K562 (cell line): ENCODE results near the gene OST4. TPM values are rescaled to one million over a fixed set of nuclear protein-coding genes. Genes with fewer than 3 reads are reported as not detected.
A peak's percentile ranks its signal among the peaks of the same experiment; 100 is the strongest.

ENCODE experiments used
- ARID2 ChIP-seq: fragments of 450-650 bp; IDR thresholded peaks from 2 replicates; pipeline ENCODE4 v1.6.1; 2017; ENCODE audit warnings: antibody characterized with exemption, mild to moderate bottlenecking
- BRCA1 ChIP-seq, 2 experiments: fragments of 450-650 bp in 1 of 2; sonication (generic) in 1 of 2; formaldehyde crosslinking in 1 of 2; IDR thresholded peaks; 2 replicates each; pipeline versions ENCODE4 v1.5.0 to v1.6.1; 2017 to 2020; ENCODE audit warnings: mild to moderate bottlenecking in 1 of 2, missing genetic modification reagents in 1 of 2
- BRD9 ChIP-seq: fragments of 450-650 bp; IDR thresholded peaks from 2 replicates; pipeline ENCODE4 v1.6.1; 2018; ENCODE audit warnings: low read depth; ENCODE audit not compliant: partially characterized antibody
- CTCFL ChIP-seq: IDR thresholded peaks from 2 replicates; pipeline ENCODE4 v1.6.1; 2011; ENCODE audit warnings: borderline replicate concordance, low read depth, mild to moderate bottlenecking, moderate library complexity, low read length; ENCODE audit not compliant: insufficient read depth, poor library complexity, severe bottlenecking
- ID3 ChIP-seq, 2 experiments: fragments of 250-450 bp in 1 of 2; fragments of 450-650 bp in 1 of 2; sonication (Bioruptor Pico) in 1 of 2; IDR thresholded peaks; 2 replicates each; pipeline versions ENCODE4 v1.6.1 to v1.8.0; 2016 to 2021; ENCODE audit warnings: mild to moderate bottlenecking in 2 of 2, moderate library complexity in 2 of 2, missing compliant biosample characterization in 1 of 2, missing genetic modification characterization in 1 of 2
- ILK ChIP-seq: fragments of 450-650 bp; IDR thresholded peaks from 2 replicates; pipeline ENCODE4 v1.6.1; 2016; ENCODE audit warnings: missing genetic modification characterization, low read depth, mild to moderate bottlenecking, missing compliant biosample characterization, moderate library complexity, borderline replicate concordance
- NR1H2 ChIP-seq: sonication (generic); formaldehyde crosslinking; IDR thresholded peaks from 2 replicates; pipeline ENCODE4 v1.4.0; 2020; ENCODE audit warnings: mild to moderate bottlenecking, missing genetic modification reagents
- RNF2 ChIP-seq: sonication (generic); IDR thresholded peaks from 2 replicates; pipeline ENCODE4 v1.6.1; 2016
- SMARCC2 ChIP-seq: fragments of 450-650 bp; IDR thresholded peaks from 2 replicates; pipeline ENCODE4 v1.6.1; 2017; ENCODE audit warnings: antibody characterized with exemption, moderate library complexity, mild to moderate bottlenecking, low read depth
- XRCC5 ChIP-seq: fragments of 200-400 bp; formaldehyde crosslinking; IDR thresholded peaks from 2 replicates; pipeline ENCODE4 v1.6.1; 2017; ENCODE audit warnings: low read depth, mild to moderate bottlenecking, low read length
- ZFP91 ChIP-seq: sonication (generic); formaldehyde crosslinking; IDR thresholded peaks from 2 replicates; pipeline ENCODE4 v1.8.0; 2022; ENCODE audit warnings: mild to moderate bottlenecking, missing genetic modification reagents
- ZNF592 ChIP-seq: fragments of 450-650 bp; IDR thresholded peaks from 2 replicates; pipeline ENCODE4 v1.6.1; 2017; ENCODE audit warnings: antibody characterized with exemption, mild to moderate bottlenecking
- ZNF639 ChIP-seq, 2 experiments: fragments of 200-800 bp in 1 of 2; sonication (Bioruptor generic) in 1 of 2; sonication (generic) in 1 of 2; formaldehyde crosslinking in 1 of 2; IDR thresholded peaks in 1 of 2; conservative IDR thresholded peaks in 1 of 2; 2 replicates each; pipeline versions ENCODE4 v1.5.0 to v1.6.1; 2016 to 2020; ENCODE audit warnings: missing compliant biosample characterization in 1 of 2, missing genetic modification characterization in 1 of 2, missing genetic modification reagents in 1 of 2
- ZNF695 ChIP-seq: fragments of 450-650 bp; formaldehyde crosslinking; IDR thresholded peaks from 2 replicates; pipeline ENCODE4 v1.4.0; 2020; ENCODE audit warnings: mild to moderate bottlenecking, moderate library complexity
- ZNF785 ChIP-seq: fragments of 250-450 bp; sonication (Bioruptor Pico); IDR thresholded peaks from 2 replicates; pipeline ENCODE4 v1.4.0; 2020; ENCODE audit warnings: mild to moderate bottlenecking
- polyA plus RNA-seq, 8 experiments: library from polyadenylated mRNA; depleted of rRNA in 4 of 8; stranded (reverse) in 5 of 8; unstranded in 3 of 8; fragments of >200 nt; fragmentation: Nextera tagmentation in 2 of 8; fragmentation: Illumina TruSeq in 1 of 8; extraction: Ambion mirVana in 2 of 8; extraction: Trizol in 1 of 8; gene quantifications; 2 replicates each; pipeline versions ENCODE4 v1.2.1 to v1.2.3, GENCODE V29; 2011 to 2014; ENCODE audit warnings: inconsistent platforms in 1 of 8, missing spikeins in 1 of 8
- total RNA-seq, 7 experiments: library from RNA; depleted of rRNA in 6 of 7; stranded (reverse); fragments of >200 nt in 6 of 7; fragmentation: Illumina TruSeq in 2 of 7; extraction: Trizol in 2 of 7; gene quantifications; 2 replicates each; pipeline versions ENCODE4 v1.2.1 to v1.2.3, GENCODE V29; 2011 to 2021; ENCODE audit warnings: low replicate concordance in 1 of 7

The OST4 gene
- total and polyA plus RNA-seq, 9 of the 15 experiments (the other 6 are each of a cell fraction or from before 2014, with no cell fraction given), result 186 to 1,155 (median 355) TPM

GRCh38 chr2:27086090-27086723, 14.8 kb upstream of the OST4 start (continued):
- peak in 1 of 2 experiments; percentile 72; a peak in 1 of 4 replicates for TF ChIP-seq ZNF639 (CRISPR knock-in tag; conservative IDR thresholded peaks at IDR 0.05 in 1 of 2, IDR thresholded peaks at IDR 0.05 in 1 of 2)
- TF ChIP-seq RNF2, result 0 out of 2 replicates have a peak, but pooled peaks have one; percentile 48
- peak; percentile 56 for TF ChIP-seq BRD9
- TF ChIP-seq BRCA1 (IDR thresholded peaks at IDR 0.05), result no peak
- no peak for TF ChIP-seq BRCA1 (CRISPR knock-in tag; IDR thresholded peaks at IDR 0.05)
- no peak for TF ChIP-seq ID3 (CRISPR knock-in tag; IDR thresholded peaks at IDR 0.05)
- TF ChIP-seq ID3 (tag; IDR thresholded peaks at IDR 0.05), result no peak
- no peak for TF ChIP-seq ZFP91 (CRISPR knock-in tag)
- TF ChIP-seq ZNF592, result peak; percentile 16; the same call in 1 of the 2 replicates
- TF ChIP-seq CTCFL, result peak; percentile 96
- TF ChIP-seq ZNF695, result no peak
- TF ChIP-seq ILK, result no peak
- TF ChIP-seq ARID2, result no peak
- no peak for TF ChIP-seq SMARCC2
- no peak for TF ChIP-seq NR1H2 (CRISPR knock-in tag)
- TF ChIP-seq ZNF785, result no peak
- peak; percentile 80; the same call in 1 of the 2 replicates for TF ChIP-seq XRCC5
